ENCODE measurements around the gene ATP8A2.

ATP8A2 gene

DNA sequence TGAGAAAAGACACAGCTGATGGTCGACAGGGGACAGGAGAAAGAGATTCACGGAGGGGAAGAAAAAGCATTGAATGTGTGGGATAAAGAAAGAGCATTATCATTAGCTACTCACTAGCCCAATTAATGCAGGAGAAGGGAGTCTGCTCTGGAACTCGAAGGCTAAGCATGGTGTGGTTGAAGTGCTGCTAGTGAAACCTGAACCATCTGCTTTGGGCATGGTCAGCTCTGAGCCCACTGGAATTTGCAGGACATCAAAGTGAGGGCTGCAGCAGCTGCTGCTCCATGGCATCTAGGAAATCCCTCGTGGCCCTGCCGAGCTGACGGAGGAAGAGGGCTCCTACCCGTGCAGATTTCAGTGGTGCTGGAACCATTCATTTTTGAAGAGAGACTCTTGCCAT lies 320.3 kb downstream of the ATP8A2 start:
- peaks cover 45% of the 10 kb centered on the region for H3K4me1 Mint-ChIP-seq
- TF ChIP-seq, protein P1, sequence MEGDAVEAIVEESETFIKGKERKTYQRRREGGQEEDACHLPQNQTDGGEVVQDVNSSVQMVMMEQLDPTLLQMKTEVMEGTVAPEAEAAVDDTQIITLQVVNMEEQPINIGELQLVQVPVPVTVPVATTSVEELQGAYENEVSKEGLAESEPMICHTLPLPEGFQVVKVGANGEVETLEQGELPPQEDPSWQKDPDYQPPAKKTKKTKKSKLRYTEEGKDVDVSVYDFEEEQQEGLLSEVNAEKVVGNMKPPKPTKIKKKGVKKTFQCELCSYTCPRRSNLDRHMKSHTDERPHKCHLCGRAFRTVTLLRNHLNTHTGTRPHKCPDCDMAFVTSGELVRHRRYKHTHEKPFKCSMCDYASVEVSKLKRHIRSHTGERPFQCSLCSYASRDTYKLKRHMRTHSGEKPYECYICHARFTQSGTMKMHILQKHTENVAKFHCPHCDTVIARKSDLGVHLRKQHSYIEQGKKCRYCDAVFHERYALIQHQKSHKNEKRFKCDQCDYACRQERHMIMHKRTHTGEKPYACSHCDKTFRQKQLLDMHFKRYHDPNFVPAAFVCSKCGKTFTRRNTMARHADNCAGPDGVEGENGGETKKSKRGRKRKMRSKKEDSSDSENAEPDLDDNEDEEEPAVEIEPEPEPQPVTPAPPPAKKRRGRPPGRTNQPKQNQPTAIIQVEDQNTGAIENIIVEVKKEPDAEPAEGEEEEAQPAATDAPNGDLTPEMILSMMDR (IDR thresholded peaks at IDR 0.05), result no peak
- H3K27ac Mint-ChIP-seq, result no peak overlapping the region
- DNase-seq, result peak; percentile 39
- no peaks in the 10 kb centered on the region for H3K27me3 Mint-ChIP-seq (ENCODE audit: low read depth, poor library complexity)
- peaks cover 20% of the 10 kb centered on the region for H3K9me3 Mint-ChIP-seq
- peaks cover 4% of the 10 kb centered on the region for H3K36me3 Mint-ChIP-seq (ENCODE audit: low read depth)
- H3K4me3 Mint-ChIP-seq, result peak overlapping the region; percentile 10

DNA sequence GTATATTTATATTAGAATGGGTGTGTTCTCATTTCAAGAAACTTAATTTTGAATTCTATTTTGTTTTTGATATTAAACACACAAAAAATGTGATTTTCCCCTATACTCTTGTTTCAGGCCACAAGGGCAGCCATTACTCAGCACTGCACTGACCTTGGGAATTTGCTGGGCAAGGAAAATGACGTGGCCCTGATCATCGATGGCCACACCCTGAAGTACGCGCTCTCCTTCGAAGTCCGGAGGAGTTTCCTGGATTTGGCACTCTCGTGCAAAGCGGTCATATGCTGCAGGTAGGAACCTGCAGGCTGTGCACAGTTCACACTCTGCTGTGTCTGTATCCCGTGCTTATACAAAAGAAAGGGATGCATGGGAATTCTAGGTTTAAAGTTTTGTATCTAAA lies 327.3 kb downstream of the ATP8A2 start:
- H3K27ac Mint-ChIP-seq, result no peak overlapping the region
- DNase-seq, result no peak
- H3K4me3 Mint-ChIP-seq, result no peak overlapping the region
- H3K9me3 Mint-ChIP-seq, result peaks cover 16% of the 10 kb centered on the region
- H3K36me3 Mint-ChIP-seq (ENCODE audit: low read depth), result peaks cover 4% of the 10 kb centered on the region
- TF ChIP-seq, protein P1 (IDR thresholded peaks at IDR 0.05), result no peak
- peaks cover 36% of the 10 kb centered on the region for H3K4me1 Mint-ChIP-seq
- H3K27me3 Mint-ChIP-seq (ENCODE audit: low read depth, poor library complexity), result peaks cover 1% of the 10 kb centered on the region

DNA sequence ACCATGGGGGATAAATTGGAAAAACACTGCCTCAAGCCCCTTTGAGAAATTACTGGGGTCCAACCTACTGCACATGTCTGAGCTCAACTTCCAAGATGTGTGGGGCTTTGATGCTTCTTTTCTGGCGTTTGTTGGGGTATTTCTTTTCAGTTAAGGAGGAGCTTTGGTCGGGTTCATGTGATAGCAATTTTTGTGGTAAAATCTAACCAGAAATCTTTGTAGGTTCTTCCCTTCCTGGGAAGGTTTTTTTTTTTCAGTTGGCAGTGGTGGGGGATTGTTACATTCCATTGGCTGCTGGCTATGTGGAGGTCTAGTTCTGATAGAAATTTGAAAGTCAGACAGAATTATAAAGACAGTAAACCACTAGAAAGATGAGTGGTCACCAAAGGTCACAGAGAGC lies 327.8 kb downstream of the ATP8A2 start:
- Mint-ChIP-seq H3K27ac (peak overlapping the region; percentile 73), H3K36me3 (ENCODE audit: low read depth) (peaks cover 4% of the 10 kb centered on the region), H3K4me3 (no peak overlapping the region), H3K9me3 (peaks cover 16% of the 10 kb centered on the region), H3K4me1 (peaks cover 42% of the 10 kb centered on the region), H3K27me3 (ENCODE audit: low read depth, poor library complexity) (peaks cover 3% of the 10 kb centered on the region)
- TF ChIP-seq, protein P1 (IDR thresholded peaks at IDR 0.05), result no peak
- no peak for DNase-seq

DNA sequence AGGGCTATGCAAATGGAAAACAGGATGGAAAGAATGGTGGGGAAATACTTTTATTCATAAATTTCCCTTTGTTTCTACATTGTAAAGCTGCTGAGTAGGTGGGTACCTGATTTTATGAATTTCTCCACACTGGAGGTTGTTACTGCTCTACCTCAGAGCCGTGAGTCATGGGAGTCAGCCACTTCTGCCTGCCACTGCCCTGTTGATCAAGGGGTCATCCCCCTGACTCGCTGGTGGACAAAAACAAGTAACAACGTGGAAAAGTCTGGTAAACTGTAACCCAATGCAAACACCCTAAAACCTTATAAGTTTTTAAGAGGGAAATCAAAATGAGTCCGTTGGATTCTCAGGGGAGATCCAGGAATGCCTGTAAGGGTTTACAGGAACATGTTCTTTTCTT lies 329.5 kb downstream of the ATP8A2 start:
- Mint-ChIP-seq H3K27ac (peak overlapping the region; percentile 95), H3K4me1 (peaks cover 59% of the 10 kb centered on the region), H3K9me3 (peaks cover 7% of the 10 kb centered on the region), H3K27me3 (ENCODE audit: low read depth, poor library complexity) (peaks cover 3% of the 10 kb centered on the region), H3K36me3 (ENCODE audit: low read depth) (no peaks in the 10 kb centered on the region), H3K4me3 (no peak overlapping the region)
- TF ChIP-seq, protein P1 (IDR thresholded peaks at IDR 0.05), result no peak
- no peak for DNase-seq

DNA sequence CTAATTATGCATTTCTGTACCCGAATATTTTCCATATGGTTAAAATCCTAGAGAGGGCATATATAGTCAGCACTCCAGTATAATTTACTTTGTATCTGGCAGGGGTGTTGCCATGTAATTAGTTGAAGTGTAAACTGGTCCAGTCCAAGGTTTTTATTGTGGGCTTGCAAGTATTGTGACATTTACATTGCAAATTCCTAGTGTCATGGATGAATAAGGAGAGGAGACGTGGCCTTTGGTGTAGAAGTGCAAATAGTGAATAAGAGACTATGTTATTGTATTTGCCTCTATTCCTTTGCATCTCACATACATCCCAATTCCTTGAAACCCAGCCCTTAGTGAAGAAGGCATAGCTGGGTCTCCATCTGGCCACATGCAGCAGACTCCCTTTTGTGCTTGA lies 330.6 kb downstream of the ATP8A2 start:
- no peak for DNase-seq
- Mint-ChIP-seq H3K4me1 (peaks cover 70% of the 10 kb centered on the region), H3K27me3 (ENCODE audit: low read depth, poor library complexity) (peaks cover 3% of the 10 kb centered on the region), H3K36me3 (ENCODE audit: low read depth) (no peaks in the 10 kb centered on the region), H3K9me3 (no peaks in the 10 kb centered on the region), H3K4me3 (no peak overlapping the region), H3K27ac (peak overlapping the region; percentile 88)
- TF ChIP-seq, protein P1 (IDR thresholded peaks at IDR 0.05), result no peak

DNA sequence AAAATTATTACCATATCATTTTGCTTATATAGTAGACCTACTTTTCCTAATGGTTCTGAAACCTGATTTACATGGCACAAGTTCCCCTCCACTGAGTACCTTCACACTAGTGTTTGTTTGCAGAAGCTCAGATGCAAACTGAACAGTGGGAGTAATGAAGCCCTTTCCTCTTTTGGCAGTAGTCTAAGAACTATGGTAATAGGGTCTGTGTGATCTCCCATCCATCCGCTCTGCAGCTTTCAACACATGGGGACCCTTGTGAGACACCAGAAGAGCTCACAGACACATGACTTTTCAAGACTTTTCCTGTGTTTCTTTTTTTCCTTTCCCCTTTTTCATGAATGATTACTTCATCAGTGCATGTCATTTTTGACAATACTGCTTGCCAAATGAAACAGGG lies 336.0 kb downstream of the ATP8A2 start:
- H3K27ac Mint-ChIP-seq, result no peak overlapping the region
- TF ChIP-seq, protein P1 (IDR thresholded peaks at IDR 0.05), result no peak
- no peak for DNase-seq
- peaks cover 92% of the 10 kb centered on the region for H3K4me1 Mint-ChIP-seq
- H3K4me3 Mint-ChIP-seq, result no peak overlapping the region
- H3K9me3 Mint-ChIP-seq, result no peaks in the 10 kb centered on the region
- peaks cover 10% of the 10 kb centered on the region for H3K27me3 Mint-ChIP-seq (ENCODE audit: low read depth, poor library complexity)
- H3K36me3 Mint-ChIP-seq (ENCODE audit: low read depth), result no peaks in the 10 kb centered on the region

Measured in nephron progenitor cell (in vitro differentiated cells).